ENCODE data around the gene SELENON.

DNA sequence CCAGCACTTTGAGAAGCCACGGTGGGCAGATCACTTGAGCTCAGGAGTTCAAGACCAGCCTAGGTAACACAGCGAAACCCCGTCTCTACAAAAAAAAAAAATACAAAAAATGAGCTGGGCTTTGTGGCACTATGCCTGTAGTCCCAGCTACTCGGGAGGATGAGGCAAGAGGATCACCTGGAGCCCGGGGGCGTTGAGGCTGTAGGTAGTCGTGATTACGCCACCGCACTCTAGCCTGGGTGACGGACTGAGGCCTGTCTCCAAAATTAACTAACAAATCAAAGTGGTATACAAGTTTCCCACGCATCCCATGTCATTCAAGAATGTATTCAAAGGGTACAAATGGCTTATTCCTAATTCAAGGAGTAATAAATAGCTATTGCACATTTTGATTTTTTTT, 56.9 kb downstream of the SELENON start:
- TF ChIP-seq, protein P1, sequence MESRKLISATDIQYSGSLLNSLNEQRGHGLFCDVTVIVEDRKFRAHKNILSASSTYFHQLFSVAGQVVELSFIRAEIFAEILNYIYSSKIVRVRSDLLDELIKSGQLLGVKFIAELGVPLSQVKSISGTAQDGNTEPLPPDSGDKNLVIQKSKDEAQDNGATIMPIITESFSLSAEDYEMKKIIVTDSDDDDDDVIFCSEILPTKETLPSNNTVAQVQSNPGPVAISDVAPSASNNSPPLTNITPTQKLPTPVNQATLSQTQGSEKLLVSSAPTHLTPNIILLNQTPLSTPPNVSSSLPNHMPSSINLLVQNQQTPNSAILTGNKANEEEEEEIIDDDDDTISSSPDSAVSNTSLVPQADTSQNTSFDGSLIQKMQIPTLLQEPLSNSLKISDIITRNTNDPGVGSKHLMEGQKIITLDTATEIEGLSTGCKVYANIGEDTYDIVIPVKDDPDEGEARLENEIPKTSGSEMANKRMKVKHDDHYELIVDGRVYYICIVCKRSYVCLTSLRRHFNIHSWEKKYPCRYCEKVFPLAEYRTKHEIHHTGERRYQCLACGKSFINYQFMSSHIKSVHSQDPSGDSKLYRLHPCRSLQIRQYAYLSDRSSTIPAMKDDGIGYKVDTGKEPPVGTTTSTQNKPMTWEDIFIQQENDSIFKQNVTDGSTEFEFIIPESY (IDR thresholded peaks at IDR 0.05; ENCODE audit: borderline replicate concordance, low read depth), result no peak
- TF ChIP-seq, protein P2, sequence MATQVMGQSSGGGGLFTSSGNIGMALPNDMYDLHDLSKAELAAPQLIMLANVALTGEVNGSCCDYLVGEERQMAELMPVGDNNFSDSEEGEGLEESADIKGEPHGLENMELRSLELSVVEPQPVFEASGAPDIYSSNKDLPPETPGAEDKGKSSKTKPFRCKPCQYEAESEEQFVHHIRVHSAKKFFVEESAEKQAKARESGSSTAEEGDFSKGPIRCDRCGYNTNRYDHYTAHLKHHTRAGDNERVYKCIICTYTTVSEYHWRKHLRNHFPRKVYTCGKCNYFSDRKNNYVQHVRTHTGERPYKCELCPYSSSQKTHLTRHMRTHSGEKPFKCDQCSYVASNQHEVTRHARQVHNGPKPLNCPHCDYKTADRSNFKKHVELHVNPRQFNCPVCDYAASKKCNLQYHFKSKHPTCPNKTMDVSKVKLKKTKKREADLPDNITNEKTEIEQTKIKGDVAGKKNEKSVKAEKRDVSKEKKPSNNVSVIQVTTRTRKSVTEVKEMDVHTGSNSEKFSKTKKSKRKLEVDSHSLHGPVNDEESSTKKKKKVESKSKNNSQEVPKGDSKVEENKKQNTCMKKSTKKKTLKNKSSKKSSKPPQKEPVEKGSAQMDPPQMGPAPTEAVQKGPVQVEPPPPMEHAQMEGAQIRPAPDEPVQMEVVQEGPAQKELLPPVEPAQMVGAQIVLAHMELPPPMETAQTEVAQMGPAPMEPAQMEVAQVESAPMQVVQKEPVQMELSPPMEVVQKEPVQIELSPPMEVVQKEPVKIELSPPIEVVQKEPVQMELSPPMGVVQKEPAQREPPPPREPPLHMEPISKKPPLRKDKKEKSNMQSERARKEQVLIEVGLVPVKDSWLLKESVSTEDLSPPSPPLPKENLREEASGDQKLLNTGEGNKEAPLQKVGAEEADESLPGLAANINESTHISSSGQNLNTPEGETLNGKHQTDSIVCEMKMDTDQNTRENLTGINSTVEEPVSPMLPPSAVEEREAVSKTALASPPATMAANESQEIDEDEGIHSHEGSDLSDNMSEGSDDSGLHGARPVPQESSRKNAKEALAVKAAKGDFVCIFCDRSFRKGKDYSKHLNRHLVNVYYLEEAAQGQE (IDR thresholded peaks at IDR 0.05; ENCODE audit: low read depth, low read length), result no peak
- no peak for TF ChIP-seq TEAD4 (IDR thresholded peaks at IDR 0.05; ENCODE audit: borderline replicate concordance, insufficient read depth)

All from SK-N-SH (cell line).